A172 (cell line): Measurements from ENCODE around the gene NUMB. TPM values are rescaled to one million over a fixed set of nuclear protein-coding genes. Genes with fewer than 3 reads are reported as not detected.

Experiments
- DNase-seq: peaks from one replicate; pipeline ENCODE4 v3.0.0-alpha.2; 2015; ENCODE audit warnings: low spot score
- total RNA-seq: library from RNA; depleted of rRNA; stranded (reverse); fragments of >200 nt; shearing (Covaris generic); gene quantifications from 2 replicates; pipeline ENCODE4 v1.2.3, GENCODE V29; 2014; rRNA removed

Gene NUMB
- total RNA-seq, 1 experiment from 2014 or later: 26.9 TPM

DNA sequence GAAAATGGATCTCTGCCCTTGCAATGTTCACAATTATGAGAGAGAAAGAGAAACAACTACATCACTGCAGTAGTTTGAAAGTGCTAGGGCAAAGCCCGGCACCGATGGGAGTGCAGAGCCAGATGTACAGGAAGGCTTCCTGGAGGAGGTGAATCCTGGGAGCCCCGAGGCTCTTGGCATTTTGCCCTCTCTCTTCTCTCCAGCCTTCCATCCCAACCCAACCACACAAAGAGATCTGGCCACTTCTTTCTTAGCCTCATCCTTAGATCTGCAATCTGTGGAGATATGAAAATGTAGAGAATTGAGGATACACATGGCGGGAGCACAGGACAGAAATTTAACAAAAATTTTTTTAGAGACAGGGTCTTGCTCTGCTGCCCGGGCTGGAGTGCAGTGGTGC, 224.3 kb downstream of the NUMB start:
- no peak for DNase-seq

GRCh38 chr14:73233564-73233963, 224.8 kb downstream of the NUMB start:
- no peak for DNase-seq

- DNase-seq: no peak
These were observed 225.4 kb downstream of the NUMB start for GRCh38 chr14:73232984-73233383.

GRCh38 chr14:73231981-73232851, 226.1 kb downstream of the NUMB start:
- no peak for DNase-seq

DNA sequence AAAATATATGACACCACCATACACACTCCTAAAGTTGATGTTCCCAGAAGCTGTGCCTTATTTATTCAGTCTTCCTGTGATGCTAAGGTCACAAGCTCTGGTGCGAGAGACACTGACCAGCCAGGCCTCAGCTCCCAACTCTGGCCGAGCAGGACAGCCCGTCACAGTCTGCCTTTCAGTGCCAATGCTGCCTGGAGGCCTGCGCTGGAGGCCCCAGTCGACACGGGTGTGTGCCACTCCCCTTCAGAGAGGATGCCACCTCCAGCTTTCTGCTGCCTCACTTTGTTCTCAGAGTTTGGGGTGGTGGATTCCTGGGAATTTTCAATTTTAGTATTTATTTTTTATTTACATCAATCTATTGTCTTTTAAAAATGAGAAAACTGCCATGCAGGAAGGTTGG, 228.3 kb downstream of the NUMB start:
- DNase-seq: no peak

GRCh38 chr14:73227812-73228781, 230.2 kb downstream of the NUMB start:
- DNase-seq: peak; percentile 92

DNA sequence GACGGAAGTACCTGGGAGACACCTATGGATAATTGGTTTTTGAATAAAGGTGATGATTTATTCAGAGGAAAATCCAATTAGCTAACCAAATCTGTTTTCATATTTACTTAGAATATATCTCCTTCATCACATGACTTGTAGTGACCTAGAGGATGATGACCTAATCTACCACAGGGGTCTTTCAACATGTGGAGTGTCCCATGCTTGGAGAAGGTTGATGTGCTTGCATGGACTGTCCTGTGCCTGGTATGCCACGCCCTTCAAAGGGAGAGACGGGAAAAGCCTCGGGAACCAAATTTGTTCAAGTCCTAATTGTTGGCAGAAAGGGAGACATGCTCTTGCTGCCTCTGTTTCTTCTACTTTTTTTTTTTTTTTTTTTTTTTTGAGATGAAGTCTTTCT, 232.8 kb downstream of the NUMB start:
- no peak for DNase-seq

Other genes starting within 250 kb of the NUMB start
- gene PAPLN, start 221.0 kb downstream of the NUMB start, total RNA-seq: 0.57 and 0.86 TPM in 2 replicates
- gene RIOX1, start 32.4 kb upstream of the NUMB start, total RNA-seq: 13.3 and 15.1 TPM in 2 replicates
- 1.1 and 4.3 TPM in 2 replicates for gene ACOT1, start 78.6 kb upstream of the NUMB start, total RNA-seq
- not detected in 2 replicates for gene HEATR4, start 100.4 kb upstream of the NUMB start, total RNA-seq
- gene ACOT2, start 110.7 kb upstream of the NUMB start, total RNA-seq: 14.5 and 17.0 TPM in 2 replicates
- not detected in 2 replicates for gene ACOT4, start 133.3 kb upstream of the NUMB start, total RNA-seq
- not detected in 2 replicates for gene ACOT6, start 154.0 kb upstream of the NUMB start, total RNA-seq
- gene DNAL1, start 186.4 kb upstream of the NUMB start, total RNA-seq: 28.0 and 40.5 TPM in 2 replicates